GM12878 (cell line): ENCODE measurements around the gene ACAT2. TPM values are rescaled to one million over a fixed set of nuclear protein-coding genes. Genes with fewer than 3 reads are reported as not detected.
"Not testable (repeated sequence)": the region's sequence is repeated elsewhere in the genome, so short reads cannot be mapped to it uniquely, and the experiment has no call there.

Experiments
- ATAC-seq: fragments of 200-7000 bp; cut with Tn5 transposase; 3 replicates; pipeline ENCODE4 v1.9.1; 2020; ENCODE audit warnings: mild to moderate bottlenecking, moderate library complexity
- BruUV-seq: library from RNA; stranded (reverse); fragments of 400-500 nt; replicated peaks from 2 replicates; lab custom pipeline; 2021; lab: Mats Ljungman, UMichigan
- CTCF ChIA-PET: fragments of 300-600 bp; sonication (Branson Sonifier 250); formaldehyde crosslinking; extraction: SDS; loops from one replicate; lab custom pipeline; 2021; ENCODE audit warnings: inconsistent platforms; lab: Yijun Ruan, JAX
- POLR2A ChIA-PET: fragments of 350-600 bp; formaldehyde crosslinking; extraction: SDS; loops from one replicate; lab custom pipeline; 2021; ENCODE audit warnings: inconsistent platforms; lab: Charles Lee
- RAD21 ChIA-PET: fragments of 300-600 bp; sonication (Branson Sonifier 250); formaldehyde crosslinking; loops from one replicate; lab custom pipeline; 2023; ENCODE audit warnings: antibody characterized with exemption; ENCODE audit not compliant: unreplicated experiment; lab: Charles Lee
- SMC1A ChIA-PET: fragments of 300-600 bp; sonication (Branson Sonifier 250); formaldehyde crosslinking; loops from one replicate; lab custom pipeline; 2023; ENCODE audit not compliant: unreplicated experiment, uncharacterized antibody; lab: Charles Lee
- DNase-seq: peaks from one replicate; pipeline ENCODE4 v3.0.0-alpha.2; 2011; ENCODE audit warnings: low read depth, low spot score
- FAIRE-seq: peaks from 3 replicates; lab custom pipeline; 2011; peaks lifted over from hg19 to GRCh38; lab: Jason Lieb, UNC
- H2AFZ ChIP-seq: 2 replicates; pipeline ENCODE4 v1.6.0; 2011; ENCODE audit warnings: low read depth, low read length, control low read depth; ENCODE audit not compliant: control insufficient read depth
- H3K27ac ChIP-seq: 2 replicates; pipeline ENCODE4 v1.5.1; 2011; ENCODE audit warnings: control low read depth; ENCODE audit not compliant: control insufficient read depth, insufficient read depth
- H3K27me3 ChIP-seq, 2 experiments: replicated peaks in 1 of 2; 2 replicates each; pipeline versions ENCODE4 v1.6.0 to v1.6.1; 2011; ENCODE audit warnings: low read length in 1 of 2; ENCODE audit not compliant: control insufficient read depth in 2 of 2, insufficient read depth in 2 of 2
- H3K36me3 ChIP-seq, 2 experiments: 2 replicates each; pipeline ENCODE4 v1.5.1; 2011; ENCODE audit warnings: low read length in 1 of 2; ENCODE audit not compliant: control insufficient read depth in 2 of 2, insufficient read depth in 2 of 2
- H3K4me1 ChIP-seq: 2 replicates; pipeline ENCODE4 v1.6.1; 2011; ENCODE audit warnings: mild to moderate bottlenecking, low read length, moderate library complexity, mixed read lengths; ENCODE audit not compliant: control insufficient read depth, insufficient read depth
- H3K4me2 ChIP-seq: 2 replicates; pipeline ENCODE4 v1.6.0; 2011; ENCODE audit warnings: control low read depth; ENCODE audit not compliant: control insufficient read depth, insufficient read depth
- H3K4me3 ChIP-seq: fragments of 200-600 bp; sonication (generic); 2 replicates; pipeline ENCODE4 v1.5.1; 2016
- H3K79me2 ChIP-seq: 2 replicates; pipeline ENCODE4 v1.6.0; 2011; ENCODE audit warnings: low read length; ENCODE audit not compliant: control insufficient read depth, insufficient read depth
- H3K9ac ChIP-seq: 2 replicates; pipeline ENCODE4 v1.8.0; 2011; ENCODE audit warnings: low read length, control low read depth, mixed read lengths; ENCODE audit not compliant: control insufficient read depth, insufficient read depth
- H3K9me3 ChIP-seq: replicated peaks from 3 replicates; pipeline ENCODE4 v1.5.1; 2011; ENCODE audit warnings: mild to moderate bottlenecking, low read length; ENCODE audit not compliant: control insufficient read depth, insufficient read depth
- H4K20me1 ChIP-seq: 2 replicates; pipeline ENCODE4 v1.6.0; 2011; ENCODE audit not compliant: control insufficient read depth, insufficient read depth
- ASH2L ChIP-seq: fragments of 300-600, 200-600 bp; sonication (generic); IDR thresholded peaks from 2 replicates; pipeline ENCODE4 v1.6.1; 2017; ENCODE audit warnings: low read depth, mild to moderate bottlenecking, borderline replicate concordance
- CHD4 ChIP-seq: fragments of 200-600 bp; sonication (generic); IDR thresholded peaks from 2 replicates; pipeline ENCODE4 v1.6.1; 2016; ENCODE audit warnings: mild to moderate bottlenecking
- MEF2A ChIP-seq: IDR thresholded peaks from 2 replicates; pipeline ENCODE4 v1.6.1; 2011; ENCODE audit warnings: low read depth, mild to moderate bottlenecking, low read length, moderate library complexity; ENCODE audit not compliant: insufficient read depth
- POLR2AphosphoS2 ChIP-seq: IDR thresholded peaks from 2 replicates; pipeline ENCODE4 v1.6.1; 2011; ENCODE audit warnings: low read depth, mild to moderate bottlenecking, low read length, improper control_type of control experiment, moderate library complexity
- SP1 ChIP-seq: IDR thresholded peaks from one replicate; pipeline ENCODE4 v1.6.1; 2011; ENCODE audit warnings: low read depth, low read length
- SREBF2 ChIP-seq: IDR thresholded peaks from 2 replicates; pipeline ENCODE4 v1.6.1; 2012; ENCODE audit warnings: mild to moderate bottlenecking, low read length
- TBL1XR1 ChIP-seq: IDR thresholded peaks from 2 replicates; pipeline ENCODE4 v1.6.1; 2012; ENCODE audit warnings: low read depth, low read length, improper control_type of control experiment
- WGBS: methylation state at CpG from one replicate; pipeline ENCODE4 v1.1.6; 2016; ENCODE audit warnings: low lambda C conversion rate; ENCODE audit not compliant: insufficient replicate concordance, insufficient coverage; ENCODE audit errors: missing lambda C conversion rate; 5-methylcytosine and 5-hydroxymethylcytosine counted together
- in situ Hi-C: fragments of 300-500 bp; cut with MboI; formaldehyde crosslinking; loops from 9 replicates; pipeline ENCODE4 v1.14.3; 2018; ENCODE audit warnings: mixed read lengths
- intact Hi-C: fragments of 100-400 bp; cut with micrococcal nuclease; formaldehyde crosslinking; loops from one replicate; pipeline ENCODE4 v1.14.2; 2022; ENCODE audit not compliant: unreplicated experiment
- polyA plus RNA-seq, 11 experiments: library from polyadenylated mRNA; depleted of rRNA in 4 of 11; unstranded in 6 of 11; stranded (reverse) in 5 of 11; fragments of >200 nt; fragmentation: Nextera tagmentation in 4 of 11; fragmentation: Illumina TruSeq in 1 of 11; extraction: Ambion mirVana in 4 of 11; extraction: Trizol in 1 of 11; gene quantifications; 1 replicate in 1 of 11; 2 replicates in 10 of 11; pipeline versions ENCODE4 v1.2.1 to v1.2.3, GENCODE V29; 2011 to 2016; ENCODE audit warnings: inconsistent platforms in 2 of 11, missing spikeins in 2 of 11, low read depth in 1 of 11
- total RNA-seq, 4 experiments: library from RNA; depleted of rRNA in 3 of 4; stranded (reverse); fragments of >200 nt in 3 of 4; fragmentation: Illumina TruSeq in 1 of 4; extraction: Trizol in 1 of 4; gene quantifications; 2 replicates each; pipeline versions ENCODE4 v1.2.1 to v1.2.3, GENCODE V29; 2013 to 2021
- TF ChIP-seq, protein P1 (sequence below), 3 experiments: IDR thresholded peaks in 2 of 3; conservative IDR thresholded peaks in 1 of 3; 2 replicates each; pipeline ENCODE4 v1.5.1; 2011; ENCODE audit warnings: low read depth in 3 of 3, low read length in 3 of 3, mild to moderate bottlenecking in 3 of 3, control low read depth in 2 of 3, moderate library complexity in 2 of 3, inconsistent platforms in 1 of 3, mixed read lengths in 1 of 3; ENCODE audit not compliant: control insufficient read depth in 2 of 3, insufficient read depth in 1 of 3; ENCODE audit errors: extremely low read depth in 1 of 3
- TF ChIP-seq, protein P2 (sequence below): fragments of 450-650 bp; IDR thresholded peaks from 2 replicates; pipeline ENCODE4 v1.6.1; 2018; ENCODE audit warnings: mild to moderate bottlenecking, low read depth, moderate library complexity; ENCODE audit not compliant: partially characterized antibody
- TF ChIP-seq, protein P3 (sequence below): IDR thresholded peaks from 2 replicates; pipeline ENCODE4 v1.6.1; 2011; ENCODE audit warnings: low read depth, low read length, improper control_type of control experiment, borderline replicate concordance

ACAT2 gene
- total and polyA plus RNA-seq, 10 of the 15 experiments (the other 5 are each of a cell fraction or from before 2014, with no cell fraction given) = 87.9 to 257 (median 132) TPM

DNA sequence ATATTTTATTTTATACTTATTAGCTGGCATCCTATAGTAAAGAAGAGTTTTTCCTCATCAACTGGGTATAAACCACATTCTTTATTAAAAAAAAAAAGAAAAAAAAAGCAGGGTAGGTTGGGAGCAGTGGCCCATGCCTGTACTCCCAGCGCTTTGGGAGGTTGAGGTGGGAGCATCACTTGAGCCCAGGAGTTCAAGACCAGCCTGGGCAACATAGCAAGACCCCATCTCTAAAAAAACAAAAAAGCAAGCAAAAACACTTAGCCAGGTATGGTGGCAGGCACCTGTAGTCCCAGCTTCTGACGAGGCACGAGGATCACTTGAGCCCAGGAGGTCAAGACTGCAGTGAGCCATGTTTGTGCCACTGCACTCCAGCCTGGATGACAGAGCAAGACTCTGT is 39.9 kb upstream of the ACAT2 start:
- H3K27ac ChIP-seq, H3K36me3 ChIP-seq, BruUV-seq, H3K4me1 ChIP-seq, H4K20me1 ChIP-seq, H3K27me3 ChIP-seq, H3K9ac ChIP-seq, H3K9me3 ChIP-seq, H3K4me3 ChIP-seq, H3K4me2 ChIP-seq, intact Hi-C loops, H2AFZ ChIP-seq, DNase-seq, FAIRE-seq, ATAC-seq: not testable (repeated sequence)
- peaks cover 40% of the 10 kb centered on the region for H3K79me2 ChIP-seq
- ChIA-PET SMC1A (interaction anchor here (0.7 to 11.1 kb wide), 7 partner anchors 13 to 219 kb away, joined by 3 to 108 read pairs (median 4); partner anchors contain the start of genes MRPL18 and TCP1), CTCF (interaction anchor here (1.3 to 3.9 kb wide), 3 partner anchors 7 to 60 kb away, joined by 3 to 15 read pairs (median 10); no protein-coding TSS in a partner anchor), POLR2A (interaction anchor here (1.3 kb wide), 1 partner anchor 68 kb away, joined by 4 read pairs; the partner anchor contains the start of genes MRPL18 and TCP1), RAD21 (interaction anchor here (1.5 kb wide), 1 partner anchor 65 kb away, joined by 3 read pairs; no protein-coding TSS in a partner anchor)
- in situ Hi-C loops = loop anchor here (25.0 kb wide), 1 partner anchor 740 kb away; no protein-coding TSS in a partner anchor
- 100% methylated on average over 3 of the region's 3 CpGs for WGBS

DNA sequence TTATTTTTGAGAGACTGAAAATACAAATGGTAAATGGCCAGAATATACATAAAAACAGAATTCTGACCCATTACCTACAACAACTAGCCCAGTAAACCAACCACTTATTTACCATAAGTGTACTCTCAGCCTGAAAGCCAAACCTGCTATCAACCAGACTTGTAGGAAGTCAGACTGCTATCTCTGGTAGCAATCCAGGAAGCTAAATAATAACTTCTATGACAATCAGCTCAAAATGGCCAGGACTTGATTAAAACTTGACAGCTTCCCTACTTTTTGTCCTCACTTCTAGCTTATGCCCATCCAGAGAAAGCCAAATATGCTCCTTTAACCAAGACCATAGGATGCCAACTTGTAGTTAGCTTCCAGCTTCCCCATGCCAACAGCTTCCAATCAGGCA is 39.2 kb upstream of the ACAT2 start:
- ATAC-seq (no peak), DNase-seq (no peak), FAIRE-seq (no peak)
- Histone ChIP-seq H3K9ac (no peak overlapping the region), H3K9me3 (no peaks in the 10 kb centered on the region; the same call in 2 of the 3 replicates), H3K4me2 (no peak overlapping the region), H2AFZ (no peak overlapping the region), H3K79me2 (peaks cover 46% of the 10 kb centered on the region), H3K27me3 (no peaks in the 10 kb centered on the region), H3K27ac (no peak overlapping the region), H4K20me1 (no peaks in the 10 kb centered on the region), H3K4me3 (no peak overlapping the region), H3K36me3 (no peaks in the 10 kb centered on the region), H3K4me1 (no peaks in the 10 kb centered on the region)
- intact Hi-C loops = no loop called here
- BruUV-seq = no TSS peak
- ChIA-PET RAD21 (interaction anchor here (1.4 to 1.5 kb wide), 2 partner anchors 64 to 218 kb away, joined by 3 read pairs; no protein-coding TSS in a partner anchor), SMC1A (interaction anchor here (0.9 to 11.1 kb wide), 5 partner anchors 12 to 254 kb away, joined by 3 to 108 read pairs (median 3); partner anchors contain the start of genes MRPL18 and TCP1), CTCF (interaction anchor here (0.9 to 2.1 kb wide), 5 partner anchors 10 to 220 kb away, joined by 3 to 10 read pairs (median 3); no protein-coding TSS in a partner anchor), POLR2A (interaction anchor here (0.6 to 1.3 kb wide), 4 partner anchors 10 to 114 kb away, joined by 3 to 4 read pairs (median 4); partner anchors contain the start of genes ACAT2, MRPL18 and TCP1)
- in situ Hi-C loops = loop anchor here (25.0 kb wide), 1 partner anchor 740 kb away; no protein-coding TSS in a partner anchor
- TF ChIP-seq SREBF2 = no peak
- no peak for TF ChIP-seq ASH2L
- TF ChIP-seq CHD4 = no peak
- no peak for TF ChIP-seq MEF2A
- TF ChIP-seq SP1 = no peak
- TF ChIP-seq, protein P1, sequence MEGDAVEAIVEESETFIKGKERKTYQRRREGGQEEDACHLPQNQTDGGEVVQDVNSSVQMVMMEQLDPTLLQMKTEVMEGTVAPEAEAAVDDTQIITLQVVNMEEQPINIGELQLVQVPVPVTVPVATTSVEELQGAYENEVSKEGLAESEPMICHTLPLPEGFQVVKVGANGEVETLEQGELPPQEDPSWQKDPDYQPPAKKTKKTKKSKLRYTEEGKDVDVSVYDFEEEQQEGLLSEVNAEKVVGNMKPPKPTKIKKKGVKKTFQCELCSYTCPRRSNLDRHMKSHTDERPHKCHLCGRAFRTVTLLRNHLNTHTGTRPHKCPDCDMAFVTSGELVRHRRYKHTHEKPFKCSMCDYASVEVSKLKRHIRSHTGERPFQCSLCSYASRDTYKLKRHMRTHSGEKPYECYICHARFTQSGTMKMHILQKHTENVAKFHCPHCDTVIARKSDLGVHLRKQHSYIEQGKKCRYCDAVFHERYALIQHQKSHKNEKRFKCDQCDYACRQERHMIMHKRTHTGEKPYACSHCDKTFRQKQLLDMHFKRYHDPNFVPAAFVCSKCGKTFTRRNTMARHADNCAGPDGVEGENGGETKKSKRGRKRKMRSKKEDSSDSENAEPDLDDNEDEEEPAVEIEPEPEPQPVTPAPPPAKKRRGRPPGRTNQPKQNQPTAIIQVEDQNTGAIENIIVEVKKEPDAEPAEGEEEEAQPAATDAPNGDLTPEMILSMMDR (IDR thresholded peaks at IDR 0.05 in 2 of 3, conservative IDR thresholded peaks at IDR 0.05 in 1 of 3; ENCODE audit: control insufficient read depth in 2 of 3, extremely low read depth in 1 of 3, insufficient read depth in 1 of 3, low read depth in 3 of 3, low read length in 3 of 3) = no peak
- TF ChIP-seq, protein P2, sequence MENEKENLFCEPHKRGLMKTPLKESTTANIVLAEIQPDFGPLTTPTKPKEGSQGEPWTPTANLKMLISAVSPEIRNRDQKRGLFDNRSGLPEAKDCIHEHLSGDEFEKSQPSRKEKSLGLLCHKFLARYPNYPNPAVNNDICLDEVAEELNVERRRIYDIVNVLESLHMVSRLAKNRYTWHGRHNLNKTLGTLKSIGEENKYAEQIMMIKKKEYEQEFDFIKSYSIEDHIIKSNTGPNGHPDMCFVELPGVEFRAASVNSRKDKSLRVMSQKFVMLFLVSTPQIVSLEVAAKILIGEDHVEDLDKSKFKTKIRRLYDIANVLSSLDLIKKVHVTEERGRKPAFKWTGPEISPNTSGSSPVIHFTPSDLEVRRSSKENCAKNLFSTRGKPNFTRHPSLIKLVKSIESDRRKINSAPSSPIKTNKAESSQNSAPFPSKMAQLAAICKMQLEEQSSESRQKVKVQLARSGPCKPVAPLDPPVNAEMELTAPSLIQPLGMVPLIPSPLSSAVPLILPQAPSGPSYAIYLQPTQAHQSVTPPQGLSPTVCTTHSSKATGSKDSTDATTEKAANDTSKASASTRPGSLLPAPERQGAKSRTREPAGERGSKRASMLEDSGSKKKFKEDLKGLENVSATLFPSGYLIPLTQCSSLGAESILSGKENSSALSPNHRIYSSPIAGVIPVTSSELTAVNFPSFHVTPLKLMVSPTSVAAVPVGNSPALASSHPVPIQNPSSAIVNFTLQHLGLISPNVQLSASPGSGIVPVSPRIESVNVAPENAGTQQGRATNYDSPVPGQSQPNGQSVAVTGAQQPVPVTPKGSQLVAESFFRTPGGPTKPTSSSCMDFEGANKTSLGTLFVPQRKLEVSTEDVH = no peak
- no peak for TF ChIP-seq TBL1XR1
- TF ChIP-seq POLR2AphosphoS2 = no peak
- TF ChIP-seq, protein P3, sequence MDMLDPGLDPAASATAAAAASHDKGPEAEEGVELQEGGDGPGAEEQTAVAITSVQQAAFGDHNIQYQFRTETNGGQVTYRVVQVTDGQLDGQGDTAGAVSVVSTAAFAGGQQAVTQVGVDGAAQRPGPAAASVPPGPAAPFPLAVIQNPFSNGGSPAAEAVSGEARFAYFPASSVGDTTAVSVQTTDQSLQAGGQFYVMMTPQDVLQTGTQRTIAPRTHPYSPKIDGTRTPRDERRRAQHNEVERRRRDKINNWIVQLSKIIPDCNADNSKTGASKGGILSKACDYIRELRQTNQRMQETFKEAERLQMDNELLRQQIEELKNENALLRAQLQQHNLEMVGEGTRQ = no peak
